Vagina (tissue), 2 donors: ENCODE data around the gene ZFP2.

Source experiments
- POLR2A ChIP-seq, 2 donors: fragments of 450-650 bp; IDR thresholded peaks; one replicate each; pipeline ENCODE4 v1.6.1; 2017; ENCODE audit warnings: antibody characterized with exemption in 2 of 2, mild to moderate bottlenecking in 2 of 2, moderate library complexity in 2 of 2
- POLR2AphosphoS5 ChIP-seq, 2 donors: sonication (generic); formaldehyde crosslinking; IDR thresholded peaks; one replicate each; pipeline ENCODE4 v1.9.0; 2017; ENCODE audit warnings: antibody characterized with exemption in 2 of 2, mild to moderate bottlenecking in 2 of 2, low read depth in 1 of 2; ENCODE audit not compliant: insufficient read depth in 1 of 2
- TF ChIP-seq, protein P1 (sequence below), 3 experiments: fragments of 450-650 bp in 2 of 3; fragments of 200-600 bp in 1 of 3; sonication (generic) in 1 of 3; IDR thresholded peaks; one replicate each; pipeline ENCODE4 v1.5.1; 2017 to 2019; ENCODE audit warnings: antibody characterized with exemption in 3 of 3, mild to moderate bottlenecking in 2 of 3, moderate library complexity in 2 of 3

DNA sequence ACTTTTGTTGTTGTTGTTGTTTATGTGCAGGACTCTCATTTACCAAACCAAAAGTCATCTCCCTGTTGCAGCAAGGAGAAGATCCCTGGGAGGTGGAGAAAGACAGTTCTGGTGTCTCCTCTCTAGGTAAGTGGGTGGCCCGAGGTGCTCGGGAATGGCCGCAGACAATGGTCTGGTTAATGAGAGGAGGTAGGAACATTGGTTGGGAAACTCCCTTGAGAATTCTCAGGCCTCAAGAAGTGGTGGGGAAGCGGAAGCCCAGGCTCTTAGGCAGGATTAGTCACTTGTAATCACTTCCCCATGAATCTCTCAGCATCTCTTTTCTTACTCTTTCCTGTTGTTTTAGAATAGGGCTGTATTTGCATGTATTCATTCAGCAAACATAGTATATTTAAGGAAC, 28.8 kb upstream of the ZFP2 start:
- TF ChIP-seq, protein P1, sequence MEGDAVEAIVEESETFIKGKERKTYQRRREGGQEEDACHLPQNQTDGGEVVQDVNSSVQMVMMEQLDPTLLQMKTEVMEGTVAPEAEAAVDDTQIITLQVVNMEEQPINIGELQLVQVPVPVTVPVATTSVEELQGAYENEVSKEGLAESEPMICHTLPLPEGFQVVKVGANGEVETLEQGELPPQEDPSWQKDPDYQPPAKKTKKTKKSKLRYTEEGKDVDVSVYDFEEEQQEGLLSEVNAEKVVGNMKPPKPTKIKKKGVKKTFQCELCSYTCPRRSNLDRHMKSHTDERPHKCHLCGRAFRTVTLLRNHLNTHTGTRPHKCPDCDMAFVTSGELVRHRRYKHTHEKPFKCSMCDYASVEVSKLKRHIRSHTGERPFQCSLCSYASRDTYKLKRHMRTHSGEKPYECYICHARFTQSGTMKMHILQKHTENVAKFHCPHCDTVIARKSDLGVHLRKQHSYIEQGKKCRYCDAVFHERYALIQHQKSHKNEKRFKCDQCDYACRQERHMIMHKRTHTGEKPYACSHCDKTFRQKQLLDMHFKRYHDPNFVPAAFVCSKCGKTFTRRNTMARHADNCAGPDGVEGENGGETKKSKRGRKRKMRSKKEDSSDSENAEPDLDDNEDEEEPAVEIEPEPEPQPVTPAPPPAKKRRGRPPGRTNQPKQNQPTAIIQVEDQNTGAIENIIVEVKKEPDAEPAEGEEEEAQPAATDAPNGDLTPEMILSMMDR (IDR thresholded peaks at IDR 0.05) = no peak
- no peak for TF ChIP-seq POLR2AphosphoS5 (IDR thresholded peaks at IDR 0.05; ENCODE audit: insufficient read depth in 1 of 2, low read depth in 1 of 2)
- no peak for TF ChIP-seq POLR2A (IDR thresholded peaks at IDR 0.05)
